Measurements from ENCODE around the gene H3-3A. TPM values are rescaled to one million over a fixed set of nuclear protein-coding genes. Genes with fewer than 3 reads are reported as not detected.

H3-3A gene
- total RNA-seq, 1 experiment from 2014 or later: 894 TPM

Other genes with a start within 250 kb of the H3-3A start
- 61.1 to 91.7 TPM (median 69.3 TPM) in 3 replicates for gene TMEM63A, start 180.3 kb upstream of the H3-3A start, total RNA-seq (2021)
- 47.0 to 52.9 TPM (median 49.0 TPM) in 3 replicates for gene LEFTY1, start 173.6 kb upstream of the H3-3A start, total RNA-seq (2021)
- 81.5 to 90.3 TPM (median 86.0 TPM) in 3 replicates for gene PYCR2, start 138.5 kb upstream of the H3-3A start, total RNA-seq (2021)
- 13.9 to 15.5 TPM (median 14.0 TPM) in 3 replicates for gene LEFTY2, start 121.5 kb upstream of the H3-3A start, total RNA-seq (2021)
- 13.5 to 17.2 TPM (median 14.6 TPM) in 3 replicates for gene SDE2, start 63.4 kb upstream of the H3-3A start, total RNA-seq (2021)
- gene ACBD3, start 124.0 kb downstream of the H3-3A start, total RNA-seq (2021): 30.5 to 38.9 TPM (median 31.1 TPM) in 3 replicates
- 5.1 to 6.4 TPM (median 5.6 TPM) in 3 replicates for gene MIXL1, start 160.9 kb downstream of the H3-3A start, total RNA-seq (2021)
- 10.4 to 15.7 TPM (median 10.7 TPM) in 3 replicates for gene LIN9, start 246.4 kb downstream of the H3-3A start, total RNA-seq (2021)

Measured in WTC11 (cell line).